Breast epithelium (tissue), 4 donors: ENCODE measurements around the gene MRGPRX3. TPM values are rescaled to one million over a fixed set of nuclear protein-coding genes. Genes with fewer than 3 reads are reported as not detected.

Experiments used
- DNase-seq, 2 donors: peaks; one replicate each; pipeline ENCODE4 v3.0.0-alpha.2; 2019; ENCODE audit warnings: low spot score in 2 of 2
- H3K27ac ChIP-seq, 2 donors: fragments of 200-600 bp; sonication (generic) in 1 of 2; one replicate each; pipeline ENCODE4 v1.5.1; 2016 to 2019; ENCODE audit warnings: mild to moderate bottlenecking in 1 of 2
- H3K27me3 ChIP-seq, 2 donors: fragments of 200-600 bp; sonication (generic) in 1 of 2; one replicate each; pipeline versions ENCODE4 v1.5.1 to v1.6.0; 2017 to 2019; ENCODE audit warnings: control low read depth in 1 of 2, mild to moderate bottlenecking in 1 of 2
- H3K36me3 ChIP-seq: fragments of 200-600 bp; one replicate; pipeline ENCODE4 v1.5.1; 2019
- H3K4me1 ChIP-seq, 2 donors: fragments of 200-600 bp; sonication (generic); one replicate each; pipeline ENCODE4 v1.5.1; 2016 to 2019; ENCODE audit warnings: control low read depth in 1 of 2
- H3K4me3 ChIP-seq, 3 donors: fragments of 200-600 bp; sonication (generic); 1 replicate in 2 of 3; 2 replicates in 1 of 3; pipeline ENCODE4 v1.5.1; 2016 to 2019; ENCODE audit warnings: mild to moderate bottlenecking in 3 of 3, moderate library complexity in 2 of 3
- H3K9me3 ChIP-seq, 2 donors: fragments of 200-600 bp; sonication (generic) in 1 of 2; one replicate each; pipeline ENCODE4 v1.5.1; 2016 to 2019; ENCODE audit warnings: control low read depth in 1 of 2
- CTCF ChIP-seq, 3 donors: fragments of 450-650 bp; IDR thresholded peaks; one replicate each; pipeline ENCODE4 v1.5.1; 2016 to 2017; ENCODE audit warnings: antibody characterized with exemption in 3 of 3, mild to moderate bottlenecking in 3 of 3, moderate library complexity in 3 of 3
- POLR2A ChIP-seq: fragments of 450-650 bp; IDR thresholded peaks from one replicate; pipeline ENCODE4 v1.6.1; 2016; ENCODE audit warnings: antibody characterized with exemption, mild to moderate bottlenecking, moderate library complexity
- POLR2AphosphoS5 ChIP-seq, 3 donors: sonication (generic); formaldehyde crosslinking; IDR thresholded peaks; one replicate each; pipeline ENCODE4 v1.6.1; 2017; ENCODE audit warnings: antibody characterized with exemption in 3 of 3
- intact Hi-C: fragments of 100-400 bp; cut with DNase I; formaldehyde crosslinking; loops from one replicate; pipeline ENCODE4 v1.15.1; 2023; ENCODE audit warnings: low total_unique reads
- total RNA-seq, 3 donors: library from RNA; depleted of rRNA; stranded (reverse); fragments of >200 nt; gene quantifications; one replicate each; pipeline ENCODE4 v1.1.0, GENCODE V29; 2016

The MRGPRX3 gene
- total RNA-seq, 3 donors from 2014 or later = 2.0 to 5.2 TPM; not detected in 1

- no peaks in the 10 kb centered on the region for H3K27me3 ChIP-seq
- H3K4me3 ChIP-seq = no peak overlapping the region
- H3K4me1 ChIP-seq = no peaks in the 10 kb centered on the region
- no peaks in the 10 kb centered on the region for H3K36me3 ChIP-seq
- TF ChIP-seq CTCF (IDR thresholded peaks at IDR 0.05) (no peak), POLR2AphosphoS5 (IDR thresholded peaks at IDR 0.05) (no peak), POLR2A (no peak)
- H3K9me3 ChIP-seq = no peaks in the 10 kb centered on the region
- intact Hi-C loops = no loop called here
- H3K27ac ChIP-seq = no peak overlapping the region
- DNase-seq = no peak
These were observed 41.0 kb downstream of the MRGPRX3 start for GRCh38 chr11:18173225-18173866.

Other genes with a start within 250 kb of the MRGPRX3 start
- 10 to 100 TPM; 31.8 to 47.5 (median 41.9) TPM for gene SERGEF, start 119.5 kb upstream of the MRGPRX3 start, total RNA-seq
- gene TPH1, start 86.3 kb upstream of the MRGPRX3 start, total RNA-seq = 1 to 10 TPM in 2 of 3 donors, under 1 TPM in 1; 0.64 to 2.6 (median 1.2) TPM
- 10 to 100 TPM; 12.3 to 16.4 (median 16.0) TPM for gene SAAL1, start 26.5 kb upstream of the MRGPRX3 start, total RNA-seq
- not detected for gene MRGPRX4, start 40.3 kb downstream of the MRGPRX3 start, total RNA-seq
- gene SAA4, start 104.2 kb downstream of the MRGPRX3 start, total RNA-seq = 10 to 100 TPM in 1 of 3 donors, 1 to 10 TPM in 1, not detected in 1; 5.6 to 45.2 TPM
- gene SAA2, start 116.1 kb downstream of the MRGPRX3 start, total RNA-seq = 100 to 1,000 TPM in 2 of 3 donors, 1 to 10 TPM in 1; 7.5 to 567 (median 428) TPM
- 1,000 to 10,000 TPM in 1 of 3 donors, 100 to 1,000 TPM in 1, 10 to 100 TPM in 1; 78.1 to 1,384 (median 818) TPM for gene SAA1, start 133.7 kb downstream of the MRGPRX3 start, total RNA-seq
- 100 to 1,000 TPM in 1 of 3 donors, 10 to 100 TPM in 2; 18.7 to 166 (median 57.0) TPM for gene HPS5, start 189.6 kb downstream of the MRGPRX3 start, total RNA-seq
- 10 to 100 TPM; 73.1 to 83.7 (median 74.4) TPM for gene GTF2H1, start 190.0 kb downstream of the MRGPRX3 start, total RNA-seq